ENCODE data around the gene CCDC13.

Gene CCDC13

DNA sequence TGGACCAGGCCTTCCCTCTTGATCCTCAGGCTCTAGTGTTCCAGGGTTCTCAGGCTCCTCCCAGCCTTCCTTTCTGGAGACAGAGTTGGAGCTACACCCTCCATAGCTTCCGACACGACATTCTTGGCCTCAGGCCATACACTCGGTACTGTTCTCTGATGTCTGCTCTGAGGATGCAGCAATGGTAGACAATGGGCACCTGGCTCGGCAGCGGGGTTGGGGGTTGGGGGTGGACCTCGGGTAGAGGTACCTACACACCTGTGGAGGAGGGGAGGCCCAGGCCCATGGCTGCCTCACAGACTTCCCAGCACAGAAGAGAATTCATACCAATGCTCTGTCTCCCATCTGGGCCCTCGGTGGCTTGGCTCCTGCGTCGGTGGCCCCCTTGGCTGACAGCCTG, 21.4 kb downstream of the CCDC13 start:
- DNase-seq (ENCODE audit: low read depth): no peak

DNA sequence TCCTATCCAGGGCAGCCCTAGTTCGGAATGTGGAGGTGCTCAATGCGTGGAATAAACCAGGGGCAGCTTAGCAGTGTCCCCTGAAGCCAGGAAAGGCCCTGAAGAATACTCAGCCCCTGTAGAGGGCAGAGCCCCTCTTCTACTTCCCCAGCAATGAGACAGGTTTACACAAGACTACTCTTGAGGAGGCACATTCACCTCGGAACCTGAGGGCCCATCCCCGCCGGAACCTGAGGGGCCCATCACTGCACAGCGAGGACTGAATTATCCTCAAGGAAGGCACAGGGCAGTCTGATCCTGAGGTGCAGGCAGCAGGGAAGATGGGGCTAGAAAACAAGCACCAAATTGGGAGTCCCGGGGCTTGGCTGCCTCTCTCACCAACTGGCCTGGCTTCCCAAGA, 22.2 kb downstream of the CCDC13 start:
- no peak for DNase-seq (ENCODE audit: low read depth)

DNA sequence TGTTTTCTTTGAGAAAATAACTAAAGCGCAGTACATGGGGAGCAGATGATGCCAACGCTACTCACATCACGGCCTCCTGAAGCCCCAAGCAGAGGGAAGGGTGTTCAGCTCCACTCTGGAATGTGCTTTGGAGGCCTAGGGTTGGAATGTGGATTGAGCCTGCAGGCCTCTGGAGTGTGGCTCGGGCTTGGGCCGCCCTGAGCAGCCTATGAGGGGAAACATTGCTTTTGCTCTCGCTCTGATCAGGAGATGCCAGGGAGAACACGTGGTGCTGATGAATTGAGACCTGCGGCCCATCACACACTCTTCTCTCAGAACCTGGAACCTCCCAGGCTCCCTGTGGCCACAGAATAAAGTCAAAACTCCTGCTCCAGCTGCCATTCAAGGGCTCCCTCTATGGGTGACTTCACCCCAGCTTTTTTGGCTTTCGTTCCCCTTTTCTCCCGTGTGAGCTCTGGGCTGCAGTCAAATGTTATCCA, 23.3 kb downstream of the CCDC13 start:
- no peak for DNase-seq (ENCODE audit: low read depth)

DNA sequence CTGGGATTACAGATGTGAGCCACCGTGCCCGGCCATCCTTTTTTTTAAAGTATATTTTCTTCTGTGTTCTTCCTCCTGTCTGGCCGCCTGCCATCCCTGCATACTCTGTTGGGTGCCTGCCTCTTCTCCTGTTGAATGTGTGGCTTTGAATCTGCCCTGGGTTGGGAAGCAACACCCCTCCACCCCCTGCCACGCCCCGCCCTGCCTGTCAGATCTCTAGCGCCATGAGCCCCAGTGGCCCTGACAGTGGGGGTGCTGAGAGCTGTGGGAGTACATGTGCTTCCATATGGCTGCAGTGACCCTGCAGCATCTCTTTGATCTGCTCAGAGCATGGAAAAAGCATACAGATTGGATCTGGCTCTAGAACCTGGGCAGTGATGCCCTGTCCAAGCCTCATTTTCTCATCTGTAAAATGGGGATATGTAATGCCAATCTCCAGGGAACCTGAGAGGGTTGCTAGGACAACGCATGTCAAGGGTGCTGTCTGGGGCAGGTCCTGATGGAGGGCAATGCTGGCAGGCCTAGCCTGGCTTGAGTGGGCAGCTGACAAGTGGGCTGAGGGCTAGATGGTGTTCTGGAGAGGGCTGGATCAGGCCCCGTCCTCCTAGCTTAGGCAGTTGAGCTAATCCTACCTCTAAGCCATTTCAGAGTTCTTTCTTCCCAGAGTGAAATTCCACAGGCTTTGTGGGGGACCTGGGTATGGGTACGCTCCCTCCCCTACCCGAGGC, 23.9 kb downstream of the CCDC13 start:
- no peak for DNase-seq (ENCODE audit: low read depth)

DNA sequence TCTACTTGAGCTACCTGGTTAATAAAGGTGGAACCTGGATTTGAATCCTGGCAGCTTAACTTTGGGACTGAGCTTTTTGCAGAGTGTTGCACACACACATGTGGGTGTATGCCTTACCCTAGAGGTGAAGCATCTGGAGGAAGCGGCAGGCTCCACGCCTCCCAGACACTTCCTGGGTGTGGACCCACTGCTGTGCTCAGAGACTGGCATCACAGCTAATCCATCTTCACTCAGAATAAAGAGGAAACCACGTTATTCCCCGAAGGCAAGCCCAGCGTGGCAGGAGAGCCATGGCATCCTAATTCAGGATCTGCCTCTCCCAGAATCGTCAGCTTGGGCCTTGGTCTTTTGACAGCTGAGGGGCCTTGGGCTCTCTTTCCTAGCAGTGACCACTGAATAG, 25.5 kb downstream of the CCDC13 start:
- DNase-seq (ENCODE audit: low read depth): no peak

DNA sequence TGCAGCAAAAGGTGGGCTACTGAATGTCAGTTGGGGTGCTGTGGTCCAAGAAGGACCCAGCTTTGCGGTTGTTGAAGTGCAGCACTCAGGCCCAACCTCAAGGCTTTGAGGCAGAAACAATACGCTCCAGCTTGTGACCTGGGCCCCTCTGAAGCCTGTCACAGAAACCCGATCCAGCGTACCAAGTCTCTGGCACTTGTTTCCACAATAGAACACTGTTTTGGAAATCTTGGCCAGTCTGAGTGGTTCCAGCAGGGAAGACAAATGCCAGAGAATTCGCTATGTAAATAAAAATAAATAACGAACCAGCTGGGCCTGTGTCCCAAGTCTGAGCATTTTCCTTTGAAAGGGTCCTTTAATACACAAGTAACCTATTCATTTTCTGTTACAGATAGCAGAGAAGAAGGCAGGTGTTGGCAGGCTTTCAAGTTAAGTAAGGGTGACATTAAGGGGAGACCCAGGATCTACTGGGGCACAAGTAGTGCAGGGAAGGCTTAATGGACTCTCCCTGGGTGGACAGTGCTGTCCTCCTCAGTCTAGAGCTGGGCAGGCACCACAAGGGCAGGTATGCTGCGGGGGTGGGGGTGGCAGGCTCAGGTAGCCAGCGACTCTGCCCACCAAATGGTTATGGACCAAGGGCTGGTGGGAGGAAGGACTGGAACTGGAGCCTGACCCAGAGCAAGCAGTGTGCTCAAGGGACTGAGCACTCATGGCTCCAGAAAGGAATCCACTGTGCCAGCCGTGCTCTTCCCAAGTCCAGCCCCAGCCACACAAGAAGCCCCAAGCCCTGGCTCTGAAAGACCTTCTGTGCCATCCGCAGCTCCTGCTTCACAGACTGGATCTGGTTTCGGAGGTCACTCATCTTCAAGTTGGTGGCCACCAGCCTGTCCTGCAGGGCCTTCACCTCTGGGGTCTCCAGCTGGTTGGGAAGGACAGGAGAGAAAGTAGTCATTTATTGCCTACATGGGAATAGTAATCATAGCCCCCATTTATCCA, 26.3 kb downstream of the CCDC13 start:
- DNase-seq (ENCODE audit: low read depth): no peak

DNA sequence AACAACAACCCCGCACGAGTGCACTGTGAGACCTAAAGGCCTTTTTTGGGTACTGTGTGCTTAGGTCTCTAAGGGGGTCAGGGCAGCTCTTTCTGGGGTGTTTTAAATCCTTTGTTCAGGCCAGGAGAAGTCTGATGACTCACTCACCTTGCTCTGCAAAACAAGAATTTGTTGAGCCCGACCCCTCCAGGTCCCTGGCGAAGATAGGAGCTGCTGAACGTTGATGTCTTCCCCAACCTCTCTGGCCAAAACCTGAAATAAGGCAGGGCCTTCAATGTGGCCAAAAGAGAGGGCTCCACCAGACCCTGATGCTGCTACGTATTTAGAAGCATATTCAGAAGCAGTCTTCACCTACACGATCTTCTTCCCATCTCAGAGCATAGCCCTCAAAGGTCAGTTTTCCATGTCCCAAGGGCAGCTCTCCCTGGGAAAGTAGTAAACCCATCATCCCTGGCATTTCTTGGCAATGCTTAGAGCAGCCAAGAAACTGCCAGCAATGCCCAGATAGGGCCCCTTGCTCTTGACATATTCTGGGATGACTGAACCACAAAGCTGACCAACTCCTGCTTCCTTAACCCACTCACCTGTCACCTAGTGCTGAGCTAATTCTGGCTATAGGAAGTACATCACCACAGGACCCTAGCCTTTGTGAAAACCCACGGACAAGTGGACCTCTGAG, 27.1 kb downstream of the CCDC13 start:
- DNase-seq (ENCODE audit: low read depth): no peak

DNA sequence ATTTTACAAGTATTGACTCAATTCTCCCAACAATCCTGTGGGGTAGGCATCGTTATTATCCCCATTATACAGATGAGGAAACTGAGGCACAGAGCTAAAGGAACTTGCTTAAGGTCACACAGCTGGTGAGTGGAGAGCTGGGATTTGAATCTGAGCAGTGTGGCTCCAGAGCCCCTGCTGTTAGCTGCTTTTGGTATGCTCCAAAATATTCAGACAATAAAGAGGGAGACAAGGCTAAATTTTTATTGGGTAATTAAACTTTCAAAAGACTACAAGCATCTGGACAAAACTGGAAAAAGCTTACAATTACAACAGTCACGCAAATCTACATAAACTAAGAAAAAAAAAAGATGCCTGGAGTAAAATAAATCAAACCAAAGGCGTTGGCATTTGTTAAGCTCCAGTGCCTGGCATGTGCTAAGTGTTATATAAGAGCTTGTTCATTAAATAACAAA, 27.7 kb downstream of the CCDC13 start:
- DNase-seq (ENCODE audit: low read depth): no peak

DNA sequence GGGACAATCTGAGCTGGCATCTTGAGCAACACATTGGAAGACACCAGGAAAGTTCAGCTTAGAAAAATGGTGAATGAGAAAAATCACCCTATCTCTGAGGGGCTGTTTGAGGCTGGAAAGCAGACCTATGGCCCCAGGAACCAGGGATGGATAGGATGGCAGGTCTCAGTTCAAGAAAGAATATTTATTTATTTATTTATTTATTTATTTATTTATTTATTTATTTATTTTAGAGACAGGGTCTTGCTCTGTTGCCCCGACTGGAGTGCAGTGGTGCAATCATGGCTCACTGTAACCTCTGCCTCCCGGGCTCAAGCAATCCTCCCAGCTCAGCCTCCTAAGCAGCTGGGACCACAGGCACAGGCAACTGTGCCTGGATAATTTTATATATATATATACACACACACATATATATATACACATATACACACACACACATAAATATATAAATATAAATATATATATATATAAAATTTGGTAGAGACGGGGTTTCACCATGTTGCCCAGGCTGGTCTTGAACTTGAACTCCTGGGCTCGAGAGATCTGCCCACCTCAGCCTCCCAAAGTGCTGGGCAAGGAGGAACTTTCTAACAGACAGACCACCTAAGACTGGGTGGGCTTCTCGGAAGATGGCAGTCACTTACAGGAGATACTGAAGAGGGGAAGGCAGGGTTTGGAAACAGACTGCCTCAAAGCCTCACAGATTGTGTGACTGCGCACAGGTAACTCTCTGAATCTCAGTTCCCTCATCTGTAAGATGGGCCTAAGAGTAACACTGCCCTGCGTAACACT, 29.7 kb downstream of the CCDC13 start:
- no peak for DNase-seq (ENCODE audit: low read depth)

DNA sequence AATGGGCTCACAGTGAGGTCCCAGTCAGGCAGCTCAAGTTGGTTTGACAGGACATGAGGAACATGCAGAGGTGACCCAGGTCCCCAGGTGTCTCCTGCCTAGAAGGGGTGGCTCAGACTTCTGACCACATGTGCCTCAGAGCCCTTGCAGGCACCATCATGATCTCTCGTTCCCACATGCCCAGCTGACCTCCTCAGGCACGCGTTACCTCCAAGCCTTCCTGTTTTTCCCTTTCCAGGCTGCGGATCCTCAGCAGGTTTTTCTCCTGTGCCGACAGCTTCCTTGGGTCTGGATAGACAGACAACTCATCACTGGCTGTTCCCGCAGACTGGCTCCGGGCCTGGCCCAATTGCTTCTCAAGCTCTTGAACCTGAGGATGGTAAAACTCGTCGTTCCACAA, 30.4 kb downstream of the CCDC13 start:
- no peak for DNase-seq (ENCODE audit: low read depth)

DNA sequence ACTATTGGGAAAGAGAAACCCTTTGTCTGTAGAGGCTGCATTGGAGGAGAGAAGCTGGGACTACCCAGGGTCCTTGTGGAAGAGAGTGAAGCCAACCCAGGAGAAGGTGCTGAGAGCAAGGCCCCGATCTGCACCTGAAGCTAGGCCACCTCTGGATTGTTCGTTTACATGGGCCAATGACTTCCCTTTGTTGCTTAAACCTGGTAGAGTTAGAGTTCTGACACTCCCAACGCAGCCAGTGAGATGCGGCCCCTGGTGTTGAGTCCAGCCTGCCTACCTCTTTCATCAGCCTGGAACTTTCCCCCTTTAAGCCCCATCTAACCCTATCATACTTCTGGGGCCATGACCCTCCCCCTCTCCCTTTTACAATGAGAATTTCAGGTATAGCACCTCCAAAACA, 30.8 kb downstream of the CCDC13 start:
- DNase-seq (ENCODE audit: low read depth): no peak

DNA sequence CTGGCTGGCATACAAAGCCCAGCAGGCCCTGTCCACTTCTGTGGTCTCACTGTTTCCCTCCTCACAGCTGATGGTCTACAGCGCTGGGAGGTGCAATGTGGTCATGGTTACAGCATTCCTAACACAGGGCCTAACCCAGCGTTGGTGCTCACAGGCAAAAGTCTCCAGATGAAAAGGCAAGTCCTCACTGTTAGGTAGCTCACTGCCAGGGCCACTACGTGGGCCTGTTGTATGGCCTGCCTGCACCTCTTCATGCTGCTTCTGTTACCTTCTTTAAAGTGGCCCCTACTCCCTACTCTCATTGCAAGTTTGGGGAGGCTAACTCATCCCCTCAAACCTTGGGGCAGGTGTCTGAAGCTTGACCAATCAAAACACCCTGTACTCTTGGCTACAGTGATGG, 31.3 kb downstream of the CCDC13 start:
- no peak for DNase-seq (ENCODE audit: low read depth)

DNA sequence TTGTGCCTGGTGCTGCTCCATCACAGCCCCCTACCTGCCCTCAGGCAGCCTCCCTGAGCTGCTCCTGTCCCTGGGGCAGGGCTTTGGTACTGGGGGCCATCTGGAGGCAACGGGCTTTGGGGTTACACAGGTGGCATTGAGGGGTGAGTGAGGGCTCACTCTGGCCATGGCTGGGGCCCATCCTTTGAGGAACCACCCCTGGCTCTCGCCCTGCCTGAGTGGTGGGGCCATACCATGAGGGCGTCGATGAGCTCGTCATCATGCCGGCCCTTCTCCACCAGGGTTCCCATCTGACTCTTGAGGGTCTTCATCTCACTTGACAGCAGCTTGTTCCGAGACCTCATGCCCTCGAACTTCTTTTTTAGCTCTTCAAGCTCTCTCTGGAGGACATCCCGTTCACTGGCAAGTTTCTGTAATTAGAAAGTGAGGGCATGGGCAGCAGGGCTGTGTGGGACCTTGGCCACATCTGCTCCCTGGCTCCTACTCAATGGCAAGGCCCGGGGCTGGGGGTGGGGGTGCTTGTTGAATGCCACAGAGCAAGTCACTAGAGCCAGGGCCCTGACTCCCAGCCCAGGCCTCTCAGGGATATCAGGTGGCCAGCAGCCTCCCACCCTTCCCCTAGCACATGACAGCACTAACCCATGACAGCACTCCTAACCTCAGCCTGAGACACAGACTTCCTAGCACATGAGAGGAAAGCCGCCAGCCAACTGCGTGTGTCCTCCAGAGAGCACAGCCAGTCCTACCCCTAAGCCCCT, 33.5 kb downstream of the CCDC13 start:
- DNase-seq (ENCODE audit: low read depth): no peak

DNA sequence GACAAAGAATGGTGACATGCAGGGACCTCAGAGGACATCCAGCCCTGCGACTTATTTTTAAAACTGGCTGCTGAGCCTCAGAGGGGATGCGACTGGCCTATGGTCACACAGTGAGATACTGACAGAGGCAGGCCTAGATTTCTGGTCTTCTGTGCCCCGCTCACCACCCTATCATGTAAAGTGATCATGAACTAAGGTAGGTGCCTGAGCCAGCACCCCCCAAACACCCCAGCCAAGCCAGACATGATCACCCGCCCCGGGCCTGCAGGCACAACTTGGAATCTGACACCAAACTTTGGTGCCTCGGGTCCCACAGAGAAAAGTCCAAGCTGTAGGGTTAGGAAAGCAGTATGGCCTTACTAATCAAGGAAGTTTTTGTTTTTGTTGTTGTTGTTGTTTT, 36.5 kb downstream of the CCDC13 start:
- no peak for DNase-seq (ENCODE audit: low read depth)

DNA sequence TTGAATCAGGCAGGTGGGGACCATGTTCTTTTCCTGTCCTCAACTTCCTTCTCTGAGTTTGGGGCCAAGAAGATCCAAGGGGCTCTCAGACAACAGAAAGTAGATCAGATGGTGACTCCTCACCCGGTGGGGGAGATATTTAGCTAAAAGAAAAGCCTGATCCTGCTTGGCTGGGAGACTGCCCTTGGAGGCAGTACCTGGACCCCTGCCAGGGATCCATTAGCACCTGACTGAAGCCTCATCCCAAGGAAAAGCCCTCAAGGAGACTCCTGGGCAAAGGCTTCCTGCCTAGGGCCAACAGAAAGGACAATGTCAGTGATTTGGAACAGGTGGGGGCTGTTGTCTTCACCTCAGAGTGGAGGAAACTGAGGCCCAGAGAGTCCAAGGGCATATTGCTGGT, 37.0 kb downstream of the CCDC13 start:
- DNase-seq (ENCODE audit: low read depth): no peak

DNA sequence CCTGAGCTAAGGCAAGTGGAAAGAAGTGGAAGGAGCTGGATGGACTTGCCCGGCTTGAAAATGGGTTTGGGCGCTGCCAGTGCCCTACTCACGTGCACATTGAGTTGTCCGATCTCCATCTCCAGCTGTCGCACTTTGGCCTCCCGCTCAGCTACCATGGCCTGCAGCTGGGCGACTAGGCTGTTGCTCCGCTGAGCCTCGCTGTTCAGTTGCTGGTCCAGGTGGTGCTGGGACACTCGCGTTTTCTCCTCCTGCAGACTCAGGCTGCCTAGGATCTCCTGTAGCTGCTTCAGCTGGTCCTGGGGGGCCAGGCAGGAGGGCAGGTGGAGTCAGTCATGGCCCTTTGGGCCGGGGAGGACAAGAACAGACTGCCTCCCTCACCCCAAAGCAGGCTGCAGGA, 37.4 kb downstream of the CCDC13 start:
- no peak for DNase-seq (ENCODE audit: low read depth)

DNA sequence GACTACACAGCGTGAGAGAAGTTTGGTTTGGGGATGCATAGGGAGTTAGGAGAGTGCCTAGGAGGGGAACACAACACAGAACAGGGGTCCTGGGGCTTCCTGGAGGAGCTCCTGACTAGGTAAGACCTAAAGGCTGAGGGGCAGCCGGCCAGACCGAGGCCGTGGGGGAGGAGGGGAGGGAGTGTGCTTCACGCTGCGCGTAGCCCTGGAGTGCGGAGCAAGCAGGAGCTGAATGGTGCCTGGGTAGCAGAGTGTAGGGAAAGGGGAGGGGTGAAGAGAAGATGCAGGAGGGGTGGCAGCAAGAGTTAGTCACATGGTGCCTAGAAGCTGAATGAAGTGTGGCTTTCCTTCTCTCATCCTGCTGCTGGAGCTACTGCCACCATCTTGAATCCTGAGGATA, 38.0 kb downstream of the CCDC13 start:
- no peak for DNase-seq (ENCODE audit: low read depth)

DNA sequence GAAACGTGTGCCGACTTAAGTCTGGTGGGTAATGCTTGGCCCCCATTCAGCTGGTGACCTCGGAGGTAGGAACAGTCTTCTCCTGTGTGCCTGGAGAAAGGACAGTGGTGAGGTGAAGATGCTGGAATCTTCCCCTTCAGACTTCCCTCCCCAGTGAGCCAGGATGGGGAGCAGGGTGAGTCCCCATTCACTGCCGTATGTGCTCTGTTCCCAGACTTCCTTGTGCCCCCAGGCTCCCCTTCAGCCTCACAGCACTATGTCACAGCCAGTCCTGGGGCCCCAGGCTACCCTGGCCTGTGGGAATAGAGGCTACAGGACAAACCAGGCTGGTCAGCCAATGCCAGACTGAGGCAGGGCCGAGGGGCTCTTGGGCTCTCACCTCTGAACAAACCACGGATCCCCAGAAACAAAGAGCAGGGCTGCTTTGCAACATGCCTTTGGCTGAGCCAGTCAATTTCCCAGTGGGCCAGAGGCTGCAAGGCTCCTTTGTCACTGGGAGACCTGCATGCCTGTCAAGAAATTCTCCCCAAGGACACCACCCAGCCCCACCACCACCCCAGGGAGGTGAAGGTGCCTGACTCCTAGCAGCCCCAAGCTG, 38.7 kb downstream of the CCDC13 start:
- no peak for DNase-seq (ENCODE audit: low read depth)

DNA sequence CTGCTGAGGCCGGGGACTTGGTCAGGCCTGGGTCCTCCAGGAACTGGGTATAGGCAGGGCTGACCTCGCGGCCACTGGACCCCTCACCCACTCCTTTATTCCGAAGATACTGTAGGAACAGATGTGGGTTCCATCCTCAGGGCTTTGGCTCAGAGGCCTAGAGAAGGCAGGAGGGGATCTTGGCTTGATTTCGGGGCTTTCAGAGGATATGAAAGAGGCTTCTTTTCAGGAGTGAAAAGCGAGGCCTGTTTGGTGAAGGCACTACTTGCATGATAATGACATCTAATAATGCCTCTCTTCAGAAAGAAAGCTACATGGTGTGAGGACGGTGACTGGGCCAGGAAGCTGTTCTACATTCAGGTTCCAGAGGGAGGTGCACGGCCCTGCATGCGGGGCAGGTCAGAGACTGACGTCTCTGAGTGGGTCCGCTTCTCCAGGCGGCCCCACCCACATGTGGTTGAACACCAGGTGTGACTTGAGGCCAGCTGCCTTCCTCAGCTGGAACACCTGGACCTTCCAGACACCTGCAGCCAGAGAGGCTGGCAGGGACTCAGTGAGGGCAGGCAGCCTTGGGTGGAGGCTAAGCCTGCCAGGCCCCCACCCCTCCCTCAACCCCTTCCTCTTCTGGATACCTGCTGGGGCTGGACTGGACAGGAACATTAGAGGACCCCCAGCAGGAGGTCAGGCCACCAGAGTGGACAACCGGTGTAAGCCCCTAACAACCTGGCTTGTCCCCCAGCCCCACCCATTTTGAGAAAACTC, 39.4 kb downstream of the CCDC13 start:
- no peak for DNase-seq (ENCODE audit: low read depth)
